Measurements from ENCODE around the gene OLFM3. TPM values are rescaled to one million over a fixed set of nuclear protein-coding genes. Genes with fewer than 3 reads are reported as not detected.

OLFM3 gene
- total RNA-seq, 1 donor from 2014 or later, result 0.13 TPM

- H3K36me3 ChIP-seq (ENCODE audit: control insufficient read depth, insufficient read depth, low read length), result no peaks in the 10 kb centered on the region
- TF ChIP-seq CTCF (IDR thresholded peaks at IDR 0.05; ENCODE audit: insufficient read depth, low read length, poor library complexity, severe bottlenecking), result no peak
- H3K4me3 ChIP-seq (ENCODE audit: low read depth, low read length), result no peak overlapping the region
- no peak for DNase-seq (ENCODE audit: low read depth)
- H3K27me3 ChIP-seq (ENCODE audit: control insufficient read depth, insufficient read depth, low read length), result no peaks in the 10 kb centered on the region
These were observed 89.5 kb downstream of the OLFM3 start for GRCh38 chr1:101907264-101907663.

GRCh38 chr1:101905283-101905835 lies 91.4 kb downstream of the OLFM3 start:
- no peak overlapping the region for H3K4me3 ChIP-seq (ENCODE audit: low read depth, low read length)
- no peaks in the 10 kb centered on the region for H3K27me3 ChIP-seq (ENCODE audit: control insufficient read depth, insufficient read depth, low read length)
- DNase-seq (ENCODE audit: low read depth), result no peak
- H3K36me3 ChIP-seq (ENCODE audit: control insufficient read depth, insufficient read depth, low read length), result no peaks in the 10 kb centered on the region
- no peak for TF ChIP-seq CTCF (IDR thresholded peaks at IDR 0.05; ENCODE audit: insufficient read depth, low read length, poor library complexity, severe bottlenecking)

- H3K27me3 ChIP-seq (ENCODE audit: control insufficient read depth, insufficient read depth, low read length), result no peaks in the 10 kb centered on the region
- H3K4me3 ChIP-seq (ENCODE audit: low read depth, low read length), result no peak overlapping the region
- no peak for TF ChIP-seq CTCF (IDR thresholded peaks at IDR 0.05; ENCODE audit: insufficient read depth, low read length, poor library complexity, severe bottlenecking)
- no peak for DNase-seq (ENCODE audit: low read depth)
- H3K36me3 ChIP-seq (ENCODE audit: control insufficient read depth, insufficient read depth, low read length), result no peaks in the 10 kb centered on the region
These were observed 94.5 kb downstream of the OLFM3 start for GRCh38 chr1:101902199-101902598.

- H3K36me3 ChIP-seq (ENCODE audit: control insufficient read depth, insufficient read depth, low read length), result no peaks in the 10 kb centered on the region
- no peak for DNase-seq (ENCODE audit: low read depth)
- no peaks in the 10 kb centered on the region for H3K27me3 ChIP-seq (ENCODE audit: control insufficient read depth, insufficient read depth, low read length)
- no peak overlapping the region for H3K4me3 ChIP-seq (ENCODE audit: low read depth, low read length)
- no peak for TF ChIP-seq CTCF (IDR thresholded peaks at IDR 0.05; ENCODE audit: insufficient read depth, low read length, poor library complexity, severe bottlenecking)
These were observed 98.6 kb downstream of the OLFM3 start for GRCh38 chr1:101898137-101898536.

GRCh38 chr1:101884621-101885020 lies 112.1 kb downstream of the OLFM3 start:
- no peaks in the 10 kb centered on the region for H3K27me3 ChIP-seq (ENCODE audit: control insufficient read depth, insufficient read depth, low read length)
- H3K36me3 ChIP-seq (ENCODE audit: control insufficient read depth, insufficient read depth, low read length), result no peaks in the 10 kb centered on the region
- no peak for TF ChIP-seq CTCF (IDR thresholded peaks at IDR 0.05; ENCODE audit: insufficient read depth, low read length, poor library complexity, severe bottlenecking)
- no peak overlapping the region for H3K4me3 ChIP-seq (ENCODE audit: low read depth, low read length)
- no peak for DNase-seq (ENCODE audit: low read depth)

GRCh38 chr1:101875891-101876290 lies 120.8 kb downstream of the OLFM3 start:
- no peak for TF ChIP-seq CTCF (IDR thresholded peaks at IDR 0.05; ENCODE audit: insufficient read depth, low read length, poor library complexity, severe bottlenecking)
- Histone ChIP-seq H3K36me3 (ENCODE audit: control insufficient read depth, insufficient read depth, low read length) (no peaks in the 10 kb centered on the region), H3K27me3 (ENCODE audit: control insufficient read depth, insufficient read depth, low read length) (no peaks in the 10 kb centered on the region), H3K4me3 (ENCODE audit: low read depth, low read length) (no peak overlapping the region)
- no peak for DNase-seq (ENCODE audit: low read depth)
